Esophagus squamous epithelium (tissue), 5 donors: Measurements from ENCODE around the gene FAM98B. TPM values are rescaled to one million over a fixed set of nuclear protein-coding genes. Genes with fewer than 3 reads are reported as not detected.

Experiments
- DNase-seq: peaks from one replicate; lab custom pipeline; 2025; lab: John Stamatoyannopoulos, UW
- H3K27ac ChIP-seq, 4 donors: fragments of 200-600 bp; sonication (generic); one replicate each; pipeline ENCODE4 v1.5.1; 2016 to 2019; ENCODE audit warnings: mild to moderate bottlenecking in 1 of 4
- H3K27me3 ChIP-seq, 4 donors: fragments of 200-600 bp; sonication (generic); 1 replicate in 3 of 4; 2 replicates in 1 of 4; pipeline versions ENCODE4 v1.5.1 to v1.6.0; 2017 to 2021; ENCODE audit warnings: antibody characterized with exemption in 1 of 4
- H3K36me3 ChIP-seq, 3 donors: fragments of 200-600 bp; sonication (generic); one replicate each; pipeline ENCODE4 v1.5.1; 2016 to 2019
- H3K4me1 ChIP-seq, 3 donors: fragments of 200-600 bp; sonication (generic); one replicate each; pipeline ENCODE4 v1.5.1; 2017 to 2019
- H3K4me3 ChIP-seq, 4 donors: fragments of 200-600 bp; sonication (generic); 1 replicate in 3 of 4; 2 replicates in 1 of 4; pipeline ENCODE4 v1.5.1; 2016 to 2019; ENCODE audit warnings: mild to moderate bottlenecking in 2 of 4, moderate library complexity in 1 of 4
- H3K9me3 ChIP-seq, 3 donors: fragments of 200-600 bp; sonication (generic); one replicate each; pipeline ENCODE4 v1.5.1; 2016 to 2019
- CTCF ChIP-seq, 6 experiments: fragments of 450-650 bp in 4 of 6; fragments of 200-600 bp in 2 of 6; sonication (generic) in 2 of 6; IDR thresholded peaks; one replicate each; pipeline ENCODE4 v1.5.1; 2016 to 2019; ENCODE audit warnings: antibody characterized with exemption in 6 of 6, mild to moderate bottlenecking in 4 of 6, moderate library complexity in 4 of 6
- POLR2A ChIP-seq, 4 donors: fragments of 450-650 bp; IDR thresholded peaks; one replicate each; pipeline ENCODE4 v1.6.1; 2017; ENCODE audit warnings: antibody characterized with exemption in 4 of 4, mild to moderate bottlenecking in 4 of 4, moderate library complexity in 3 of 4
- WGBS, 2 donors: methylation state at CpG; one replicate each; pipeline ENCODE4 v1.1.5; 2018; 5-methylcytosine and 5-hydroxymethylcytosine counted together
- intact Hi-C: fragments of 100-400 bp; cut with DNase I; formaldehyde crosslinking; loops from one replicate; pipeline ENCODE4 v1.15.0; 2022
- total RNA-seq, 4 donors: library from RNA; depleted of rRNA; stranded (reverse); fragments of >200 nt; gene quantifications; one replicate each; pipeline ENCODE4 v1.1.0, GENCODE V29; 2016
- donor health status: DM: yes; HTN: yes; CAD: no.

Gene FAM98B
- total RNA-seq, 4 donors from 2014 or later = 5.6 to 10.9 (median 7.1) TPM

GRCh38 chr15:38503496-38503895, 49.6 kb downstream of the FAM98B start:
- no peaks in the 10 kb centered on the region for H3K9me3 ChIP-seq
- no peaks in the 10 kb centered on the region for H3K27me3 ChIP-seq
- TF ChIP-seq CTCF (IDR thresholded peaks at IDR 0.05) (no peak), POLR2A (IDR thresholded peaks at IDR 0.05) (no peak)
- H3K4me1 ChIP-seq = no peaks in the 10 kb centered on the region
- DNase-seq = no peak
- no peak overlapping the region for H3K27ac ChIP-seq
- peaks cover 0 to 62% (median 0%) of the 10 kb centered on the region in 3 donors for H3K36me3 ChIP-seq
- H3K4me3 ChIP-seq = no peak overlapping the region
- intact Hi-C loops = no loop called here
- 91 to 92% methylated on average over 2 of the region's 2 CpGs for WGBS, 2 donors

DNA sequence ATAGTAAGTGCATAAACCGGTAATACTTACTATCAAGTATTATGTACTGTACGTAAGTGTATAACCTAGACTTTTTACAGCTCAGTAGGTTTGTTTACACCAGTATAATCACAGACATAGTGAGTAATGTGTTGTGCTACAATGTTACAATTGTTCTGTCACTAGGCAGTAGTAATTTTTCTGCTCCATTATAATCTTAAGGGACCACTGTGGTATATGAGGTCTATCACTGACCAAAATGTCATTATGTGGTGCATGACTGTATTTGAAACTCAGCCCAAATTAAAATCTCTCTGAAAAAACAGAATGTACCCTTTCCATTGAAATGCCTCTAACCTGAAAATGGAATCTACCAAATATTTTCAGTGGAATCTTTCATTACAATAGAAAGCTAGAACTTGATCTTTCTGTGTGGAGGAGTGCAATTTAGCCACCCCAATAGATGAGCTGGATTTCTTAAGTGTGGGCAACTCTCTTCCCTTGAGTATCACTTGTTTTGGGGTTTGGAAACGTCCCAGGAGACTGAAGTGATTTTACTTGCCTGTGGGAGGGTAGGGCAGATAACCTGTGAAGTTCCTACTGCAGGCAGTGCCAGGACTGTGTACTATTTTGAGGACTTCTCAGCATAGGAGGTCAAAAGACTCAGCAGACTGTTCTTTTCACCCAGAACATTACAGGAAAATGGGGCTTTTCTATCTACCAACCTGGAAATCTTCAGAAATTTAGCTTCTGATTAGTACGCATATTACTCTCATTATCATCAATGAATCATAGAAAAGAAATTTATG, 50.9 kb downstream of the FAM98B start:
- intact Hi-C loops = no loop called here
- TF ChIP-seq POLR2A (IDR thresholded peaks at IDR 0.05) = no peak
- TF ChIP-seq CTCF (IDR thresholded peaks at IDR 0.05) = no peak

GRCh38 chr15:38506997-38507396, 53.1 kb downstream of the FAM98B start:
- intact Hi-C loops = no loop called here
- no peak for DNase-seq
- TF ChIP-seq CTCF (IDR thresholded peaks at IDR 0.05) (no peak), POLR2A (IDR thresholded peaks at IDR 0.05) (no peak)
- no peak overlapping the region for H3K4me3 ChIP-seq
- 69 to 75% methylated on average over 4 of the region's 4 CpGs for WGBS, 2 donors
- H3K9me3 ChIP-seq = no peaks in the 10 kb centered on the region
- peaks cover 0 to 9% (median 0%) of the 10 kb centered on the region in 4 donors for H3K27me3 ChIP-seq
- peaks cover 0 to 54% (median 0%) of the 10 kb centered on the region in 3 donors for H3K36me3 ChIP-seq
- no peaks in the 10 kb centered on the region for H3K4me1 ChIP-seq
- H3K27ac ChIP-seq = no peak overlapping the region

More for the DNA sequence above, 50.9 kb downstream of the FAM98B start:
- Histone ChIP-seq H3K27ac (no peak overlapping the region), H3K27me3 (no peaks in the 10 kb centered on the region), H3K4me1 (no peaks in the 10 kb centered on the region), H3K36me3 (peaks cover 0 to 54% (median 0%) of the 10 kb centered on the region in 3 donors), H3K4me3 (no peak overlapping the region), H3K9me3 (no peaks in the 10 kb centered on the region)
- WGBS, 2 donors = 75 to 86% methylated on average over 4 of the region's 4 CpGs
- DNase-seq = no peak

- Histone ChIP-seq H3K4me3 (no peak overlapping the region), H3K9me3 (no peaks in the 10 kb centered on the region), H3K27ac (no peak overlapping the region), H3K4me1 (no peaks in the 10 kb centered on the region), H3K27me3 (peaks cover 0 to 14% (median 0%) of the 10 kb centered on the region in 4 donors), H3K36me3 (peaks cover 0 to 54% (median 0%) of the 10 kb centered on the region in 3 donors)
- DNase-seq = no peak
- WGBS, 2 donors = 85 to 88% methylated on average over 6 to 7 of the region's 7 CpGs
- no peak for TF ChIP-seq POLR2A (IDR thresholded peaks at IDR 0.05)
- no peak for TF ChIP-seq CTCF (IDR thresholded peaks at IDR 0.05)
- intact Hi-C loops = no loop called here
Observed at GRCh38 chr15:38507570-38507969, 53.6 kb downstream of the FAM98B start.

DNA sequence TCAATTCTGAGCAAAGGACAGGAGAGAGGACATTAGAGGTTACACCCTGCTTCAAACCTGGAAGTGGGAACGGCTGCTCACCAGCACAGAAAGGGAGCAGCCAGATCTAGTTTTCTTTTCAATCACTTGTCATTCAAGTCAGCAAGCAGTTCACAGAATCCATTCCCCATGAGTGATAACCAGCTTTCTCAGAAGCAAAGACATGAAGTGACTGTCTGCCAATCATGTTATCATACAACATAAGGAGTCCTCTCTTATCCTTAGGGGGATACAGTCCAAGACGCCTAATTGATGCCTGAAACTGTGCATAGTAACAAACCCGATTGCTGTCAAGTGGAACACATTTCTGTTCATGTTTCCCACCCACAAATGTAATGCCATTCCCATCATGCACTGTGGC, 54.7 kb downstream of the FAM98B start:
- H3K9me3 ChIP-seq = no peaks in the 10 kb centered on the region
- H3K27me3 ChIP-seq = peaks cover 0 to 18% (median 0%) of the 10 kb centered on the region in 4 donors
- H3K4me1 ChIP-seq = no peaks in the 10 kb centered on the region
- intact Hi-C loops = no loop called here
- TF ChIP-seq CTCF (IDR thresholded peaks at IDR 0.05) (no peak), POLR2A (IDR thresholded peaks at IDR 0.05) (no peak)
- no peak overlapping the region for H3K4me3 ChIP-seq
- 58 to 75% methylated on average over 3 of the region's 3 CpGs for WGBS, 2 donors
- DNase-seq = no peak
- H3K27ac ChIP-seq = no peak overlapping the region
- H3K36me3 ChIP-seq = peaks cover 0 to 49% (median 0%) of the 10 kb centered on the region in 3 donors
